ENCODE data around the gene ANKRD42. TPM values are rescaled to one million over a fixed set of nuclear protein-coding genes. Genes with fewer than 3 reads are reported as not detected.

The ANKRD42 gene
- total RNA-seq, 1 donor from 2014 or later = 12.1 TPM

DNA sequence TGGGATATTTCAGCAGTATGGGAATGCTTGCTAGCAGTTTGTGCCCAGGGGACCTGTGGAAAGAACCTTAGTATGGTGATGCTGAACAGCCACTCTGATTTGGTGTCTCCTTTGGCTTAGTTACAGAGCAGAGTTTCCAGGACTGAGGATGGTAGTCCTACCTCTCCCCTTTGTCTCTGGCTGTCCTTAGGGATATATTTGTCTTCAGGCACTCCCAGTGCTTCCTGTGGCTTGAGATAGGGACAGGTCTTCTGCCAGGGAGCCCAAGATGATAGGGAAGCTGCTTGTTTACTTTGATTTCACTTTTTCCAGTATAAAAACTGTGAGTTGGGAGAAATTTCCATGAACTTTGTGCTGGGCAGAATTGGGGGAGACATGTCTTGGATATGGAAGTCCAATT lies 28.2 kb downstream of the ANKRD42 start:
- Mint-ChIP-seq H3K9me3 (ENCODE audit: low read depth) (no peaks in the 10 kb centered on the region), H3K4me3 (ENCODE audit: low read depth) (no peak overlapping the region), H3K36me3 (ENCODE audit: insufficient read depth) (no peaks in the 10 kb centered on the region), H3K4me1 (ENCODE audit: low read depth) (no peaks in the 10 kb centered on the region), H3K27ac (no peak overlapping the region), H3K27me3 (no peaks in the 10 kb centered on the region)
- no peak for DNase-seq (ENCODE audit: low spot score, unreplicated experiment)
- TF ChIP-seq, protein P1, sequence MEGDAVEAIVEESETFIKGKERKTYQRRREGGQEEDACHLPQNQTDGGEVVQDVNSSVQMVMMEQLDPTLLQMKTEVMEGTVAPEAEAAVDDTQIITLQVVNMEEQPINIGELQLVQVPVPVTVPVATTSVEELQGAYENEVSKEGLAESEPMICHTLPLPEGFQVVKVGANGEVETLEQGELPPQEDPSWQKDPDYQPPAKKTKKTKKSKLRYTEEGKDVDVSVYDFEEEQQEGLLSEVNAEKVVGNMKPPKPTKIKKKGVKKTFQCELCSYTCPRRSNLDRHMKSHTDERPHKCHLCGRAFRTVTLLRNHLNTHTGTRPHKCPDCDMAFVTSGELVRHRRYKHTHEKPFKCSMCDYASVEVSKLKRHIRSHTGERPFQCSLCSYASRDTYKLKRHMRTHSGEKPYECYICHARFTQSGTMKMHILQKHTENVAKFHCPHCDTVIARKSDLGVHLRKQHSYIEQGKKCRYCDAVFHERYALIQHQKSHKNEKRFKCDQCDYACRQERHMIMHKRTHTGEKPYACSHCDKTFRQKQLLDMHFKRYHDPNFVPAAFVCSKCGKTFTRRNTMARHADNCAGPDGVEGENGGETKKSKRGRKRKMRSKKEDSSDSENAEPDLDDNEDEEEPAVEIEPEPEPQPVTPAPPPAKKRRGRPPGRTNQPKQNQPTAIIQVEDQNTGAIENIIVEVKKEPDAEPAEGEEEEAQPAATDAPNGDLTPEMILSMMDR (IDR thresholded peaks at IDR 0.05; ENCODE audit: unreplicated experiment) = no peak

DNA sequence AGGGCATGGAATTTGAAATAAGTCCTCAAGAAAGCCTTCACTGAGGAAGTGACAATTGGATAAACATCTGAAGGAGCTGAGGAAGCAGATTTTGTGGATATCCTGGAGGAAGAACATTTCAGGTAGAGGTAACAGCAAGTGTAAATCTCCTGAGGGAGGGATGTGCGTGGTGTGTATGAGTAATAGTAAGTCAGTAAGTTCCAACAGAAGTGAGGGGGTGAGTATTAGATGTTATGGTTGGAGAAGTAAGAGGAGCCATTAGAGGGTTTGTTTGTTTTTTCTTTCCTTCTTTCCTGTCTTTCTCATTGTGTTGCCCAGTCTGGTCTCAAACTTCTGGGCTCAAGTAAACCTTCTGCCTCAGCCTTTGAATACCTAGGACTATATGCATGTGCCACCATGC lies 29.0 kb downstream of the ANKRD42 start:
- no peak overlapping the region for H3K27ac Mint-ChIP-seq
- no peaks in the 10 kb centered on the region for H3K9me3 Mint-ChIP-seq (ENCODE audit: low read depth)
- H3K4me3 Mint-ChIP-seq (ENCODE audit: low read depth) = no peak overlapping the region
- TF ChIP-seq, protein P1 (IDR thresholded peaks at IDR 0.05; ENCODE audit: unreplicated experiment) = no peak
- no peaks in the 10 kb centered on the region for H3K36me3 Mint-ChIP-seq (ENCODE audit: insufficient read depth)
- no peaks in the 10 kb centered on the region for H3K27me3 Mint-ChIP-seq
- no peak for DNase-seq (ENCODE audit: low spot score, unreplicated experiment)
- H3K4me1 Mint-ChIP-seq (ENCODE audit: low read depth) = no peaks in the 10 kb centered on the region

DNA sequence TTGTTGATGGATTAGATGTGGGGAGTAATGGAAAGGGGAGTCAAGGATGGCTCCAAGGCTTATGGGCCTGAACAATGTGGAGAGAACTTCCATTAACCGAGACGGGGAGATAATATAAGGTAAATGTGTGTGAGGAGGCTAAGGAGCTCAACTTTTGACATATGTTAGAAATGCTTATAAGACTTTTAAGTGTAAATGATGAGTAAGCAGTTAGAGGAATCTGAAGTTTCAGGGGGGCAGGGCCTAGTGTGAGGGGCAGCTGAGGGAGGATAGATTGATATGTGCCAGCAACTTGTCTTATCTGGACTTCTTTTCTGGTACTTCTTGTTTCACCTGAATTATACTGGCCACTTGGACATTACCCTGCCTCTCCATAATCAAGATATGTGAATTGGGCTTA lies 29.9 kb downstream of the ANKRD42 start:
- Mint-ChIP-seq H3K4me1 (ENCODE audit: low read depth) (no peaks in the 10 kb centered on the region), H3K36me3 (ENCODE audit: insufficient read depth) (no peaks in the 10 kb centered on the region), H3K27ac (no peak overlapping the region), H3K9me3 (ENCODE audit: low read depth) (no peaks in the 10 kb centered on the region), H3K27me3 (no peaks in the 10 kb centered on the region), H3K4me3 (ENCODE audit: low read depth) (no peak overlapping the region)
- TF ChIP-seq, protein P1 (IDR thresholded peaks at IDR 0.05; ENCODE audit: unreplicated experiment) = no peak
- DNase-seq (ENCODE audit: low spot score, unreplicated experiment) = no peak

DNA sequence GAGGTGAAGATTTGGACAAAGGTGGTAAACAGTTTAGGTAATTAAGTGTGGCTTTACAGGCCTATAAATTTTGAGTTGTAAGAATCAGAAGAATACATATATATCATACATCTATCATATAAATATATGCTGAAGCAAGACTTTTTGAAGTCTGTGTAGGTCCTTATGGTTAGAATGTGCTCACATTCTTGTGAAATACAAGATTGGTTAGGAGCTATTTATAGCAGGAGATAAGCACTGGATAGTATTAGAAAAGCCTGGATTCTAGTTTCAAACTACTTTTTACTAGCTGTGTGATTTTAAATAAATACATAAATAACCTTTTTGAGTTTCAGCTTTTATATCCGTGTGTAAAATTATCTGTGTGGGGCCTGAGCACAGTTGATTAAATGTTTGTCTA lies 42.3 kb downstream of the ANKRD42 start:
- peaks cover 4% of the 10 kb centered on the region for H3K9me3 Mint-ChIP-seq (ENCODE audit: low read depth)
- TF ChIP-seq, protein P1 (IDR thresholded peaks at IDR 0.05; ENCODE audit: unreplicated experiment) = no peak
- H3K4me1 Mint-ChIP-seq (ENCODE audit: low read depth) = peaks cover 8% of the 10 kb centered on the region
- no peaks in the 10 kb centered on the region for H3K36me3 Mint-ChIP-seq (ENCODE audit: insufficient read depth)
- DNase-seq (ENCODE audit: low spot score, unreplicated experiment) = no peak
- no peak overlapping the region for H3K4me3 Mint-ChIP-seq (ENCODE audit: low read depth)
- no peaks in the 10 kb centered on the region for H3K27me3 Mint-ChIP-seq
- no peak overlapping the region for H3K27ac Mint-ChIP-seq

DNA sequence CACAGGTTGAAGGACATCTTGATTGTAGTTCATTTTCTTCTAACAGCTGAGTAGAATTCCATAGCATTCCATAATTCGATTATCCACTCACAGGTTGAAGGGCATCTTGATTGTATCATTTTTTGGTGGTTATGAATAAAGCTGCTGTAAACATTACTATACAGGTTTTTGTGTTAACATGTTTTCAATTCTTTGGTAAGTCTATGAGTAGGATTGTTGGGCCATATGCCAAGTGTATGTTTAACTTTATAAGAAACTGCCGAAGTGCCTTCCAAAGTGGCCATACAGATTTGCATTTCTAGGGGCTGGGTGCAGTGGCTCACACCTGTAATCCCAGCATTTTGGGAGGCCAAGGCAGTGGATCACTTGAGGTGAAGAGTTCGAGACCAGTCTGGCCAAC lies 44.6 kb downstream of the ANKRD42 start:
- no peaks in the 10 kb centered on the region for H3K27me3 Mint-ChIP-seq
- no peak overlapping the region for H3K4me3 Mint-ChIP-seq (ENCODE audit: low read depth)
- H3K9me3 Mint-ChIP-seq (ENCODE audit: low read depth) = no peaks in the 10 kb centered on the region
- no peak overlapping the region for H3K27ac Mint-ChIP-seq
- DNase-seq (ENCODE audit: low spot score, unreplicated experiment) = no peak
- TF ChIP-seq, protein P1 (IDR thresholded peaks at IDR 0.05; ENCODE audit: unreplicated experiment) = no peak
- peaks cover 16% of the 10 kb centered on the region for H3K4me1 Mint-ChIP-seq (ENCODE audit: low read depth)
- H3K36me3 Mint-ChIP-seq (ENCODE audit: insufficient read depth) = no peaks in the 10 kb centered on the region
